Measurements from ENCODE around the gene SOBP. TPM values are rescaled to one million over a fixed set of nuclear protein-coding genes. Genes with fewer than 3 reads are reported as not detected.

The SOBP gene
- total RNA-seq, 1 experiment from 2014 or later = 1.7 TPM

DNA sequence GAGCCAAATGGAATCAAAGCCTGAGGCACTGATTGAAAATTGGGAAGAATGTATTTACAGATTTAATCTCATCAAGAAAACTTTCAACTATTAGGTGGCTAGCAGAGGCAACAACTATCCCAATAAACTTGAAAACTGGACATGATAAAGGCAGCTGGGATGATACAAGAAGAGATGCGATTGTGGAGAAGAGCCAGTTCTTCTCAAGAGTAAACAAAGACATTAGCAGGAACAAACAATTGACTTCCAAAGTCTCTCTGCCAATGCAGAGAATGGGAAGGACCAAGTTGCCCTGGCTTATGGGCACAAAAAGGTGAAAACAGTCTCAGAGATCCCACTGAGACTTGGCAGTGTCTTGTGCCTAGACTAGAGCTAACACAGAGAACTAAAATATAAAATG lies 132.4 kb downstream of the SOBP start:
- CTCF ChIA-PET = no interaction called here
- Mint-ChIP-seq H3K4me1 (ENCODE audit: low read depth, unreplicated experiment) (peaks cover 49% of the 10 kb centered on the region), H3K9me3 (ENCODE audit: low read depth, unreplicated experiment) (no peaks in the 10 kb centered on the region), H3K27me3 (ENCODE audit: unreplicated experiment) (no peaks in the 10 kb centered on the region), H3K4me3 (ENCODE audit: low read depth, unreplicated experiment) (no peak overlapping the region), H3K36me3 (ENCODE audit: insufficient read depth, unreplicated experiment) (no peaks in the 10 kb centered on the region), H3K27ac (ENCODE audit: unreplicated experiment) (no peak overlapping the region)
- BruUV-seq (replicated peaks) = no TSS peak
- intact Hi-C loops (cut with micrococcal nuclease; ENCODE audit: unreplicated experiment) = loop anchor here (5.0 kb wide), 1 partner anchor 40 kb away; no protein-coding TSS in a partner anchor
- no peak for DNase-seq
- TF ChIP-seq, protein P1, sequence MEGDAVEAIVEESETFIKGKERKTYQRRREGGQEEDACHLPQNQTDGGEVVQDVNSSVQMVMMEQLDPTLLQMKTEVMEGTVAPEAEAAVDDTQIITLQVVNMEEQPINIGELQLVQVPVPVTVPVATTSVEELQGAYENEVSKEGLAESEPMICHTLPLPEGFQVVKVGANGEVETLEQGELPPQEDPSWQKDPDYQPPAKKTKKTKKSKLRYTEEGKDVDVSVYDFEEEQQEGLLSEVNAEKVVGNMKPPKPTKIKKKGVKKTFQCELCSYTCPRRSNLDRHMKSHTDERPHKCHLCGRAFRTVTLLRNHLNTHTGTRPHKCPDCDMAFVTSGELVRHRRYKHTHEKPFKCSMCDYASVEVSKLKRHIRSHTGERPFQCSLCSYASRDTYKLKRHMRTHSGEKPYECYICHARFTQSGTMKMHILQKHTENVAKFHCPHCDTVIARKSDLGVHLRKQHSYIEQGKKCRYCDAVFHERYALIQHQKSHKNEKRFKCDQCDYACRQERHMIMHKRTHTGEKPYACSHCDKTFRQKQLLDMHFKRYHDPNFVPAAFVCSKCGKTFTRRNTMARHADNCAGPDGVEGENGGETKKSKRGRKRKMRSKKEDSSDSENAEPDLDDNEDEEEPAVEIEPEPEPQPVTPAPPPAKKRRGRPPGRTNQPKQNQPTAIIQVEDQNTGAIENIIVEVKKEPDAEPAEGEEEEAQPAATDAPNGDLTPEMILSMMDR (IDR thresholded peaks at IDR 0.05; ENCODE audit: unreplicated experiment) = no peak

DNA sequence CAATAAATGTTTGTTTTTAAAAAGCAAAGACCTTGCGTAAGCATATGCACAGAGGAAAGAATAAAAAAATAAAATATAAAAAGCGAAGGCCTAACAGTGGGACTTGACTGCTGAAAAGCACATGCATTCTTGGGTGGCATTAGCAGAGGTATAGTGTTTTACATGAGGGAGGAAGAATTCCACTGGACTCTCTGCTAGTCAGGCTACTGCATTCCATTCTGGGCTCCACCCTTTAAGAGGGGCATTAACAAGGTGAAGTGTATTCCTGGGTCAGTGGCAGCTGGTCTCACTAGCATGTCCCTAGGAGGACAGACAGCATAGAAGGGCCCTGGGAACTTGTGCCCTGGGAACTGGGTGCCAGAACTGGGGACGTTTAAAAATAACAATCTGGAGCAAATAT lies 134.1 kb downstream of the SOBP start:
- Mint-ChIP-seq H3K36me3 (ENCODE audit: insufficient read depth, unreplicated experiment) (no peaks in the 10 kb centered on the region), H3K27me3 (ENCODE audit: unreplicated experiment) (no peaks in the 10 kb centered on the region), H3K4me3 (ENCODE audit: low read depth, unreplicated experiment) (no peak overlapping the region), H3K9me3 (ENCODE audit: low read depth, unreplicated experiment) (no peaks in the 10 kb centered on the region), H3K27ac (ENCODE audit: unreplicated experiment) (no peak overlapping the region), H3K4me1 (ENCODE audit: low read depth, unreplicated experiment) (peaks cover 49% of the 10 kb centered on the region)
- CTCF ChIA-PET = no interaction called here
- intact Hi-C loops (cut with micrococcal nuclease; ENCODE audit: unreplicated experiment) = loop anchor here (5.0 kb wide), 1 partner anchor 38 kb away; no protein-coding TSS in a partner anchor
- no peak for DNase-seq
- BruUV-seq (replicated peaks) = no TSS peak
- TF ChIP-seq, protein P1 (IDR thresholded peaks at IDR 0.05; ENCODE audit: unreplicated experiment) = no peak

DNA sequence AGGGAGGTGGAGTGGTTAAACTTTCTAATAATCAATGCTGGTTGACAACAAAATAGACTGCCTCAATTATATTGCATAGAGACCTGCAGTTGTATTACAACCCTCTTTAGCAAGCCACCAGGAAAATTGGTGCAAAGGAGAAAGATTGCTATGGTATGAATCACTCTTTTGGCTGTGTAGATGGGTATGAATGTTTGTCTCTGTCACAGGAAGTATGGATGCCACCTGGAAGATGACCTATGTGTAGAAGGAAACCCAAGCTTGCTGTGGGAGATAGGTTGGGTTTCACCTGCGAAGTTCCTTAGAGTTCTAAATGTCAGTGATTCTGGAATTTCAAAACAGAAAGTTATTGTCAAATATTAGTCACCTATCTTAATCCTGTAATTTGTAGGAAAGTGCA lies 134.6 kb downstream of the SOBP start:
- DNase-seq = no peak
- H3K4me3 Mint-ChIP-seq (ENCODE audit: low read depth, unreplicated experiment) = no peak overlapping the region
- BruUV-seq (replicated peaks) = no TSS peak
- H3K9me3 Mint-ChIP-seq (ENCODE audit: low read depth, unreplicated experiment) = no peaks in the 10 kb centered on the region
- intact Hi-C loops (cut with micrococcal nuclease; ENCODE audit: unreplicated experiment) = loop anchor here (5.0 kb wide), 1 partner anchor 38 kb away; no protein-coding TSS in a partner anchor
- CTCF ChIA-PET = no interaction called here
- H3K36me3 Mint-ChIP-seq (ENCODE audit: insufficient read depth, unreplicated experiment) = no peaks in the 10 kb centered on the region
- peaks cover 49% of the 10 kb centered on the region for H3K4me1 Mint-ChIP-seq (ENCODE audit: low read depth, unreplicated experiment)
- TF ChIP-seq, protein P1 (IDR thresholded peaks at IDR 0.05; ENCODE audit: unreplicated experiment) = no peak
- no peak overlapping the region for H3K27ac Mint-ChIP-seq (ENCODE audit: unreplicated experiment)
- H3K27me3 Mint-ChIP-seq (ENCODE audit: unreplicated experiment) = no peaks in the 10 kb centered on the region

DNA sequence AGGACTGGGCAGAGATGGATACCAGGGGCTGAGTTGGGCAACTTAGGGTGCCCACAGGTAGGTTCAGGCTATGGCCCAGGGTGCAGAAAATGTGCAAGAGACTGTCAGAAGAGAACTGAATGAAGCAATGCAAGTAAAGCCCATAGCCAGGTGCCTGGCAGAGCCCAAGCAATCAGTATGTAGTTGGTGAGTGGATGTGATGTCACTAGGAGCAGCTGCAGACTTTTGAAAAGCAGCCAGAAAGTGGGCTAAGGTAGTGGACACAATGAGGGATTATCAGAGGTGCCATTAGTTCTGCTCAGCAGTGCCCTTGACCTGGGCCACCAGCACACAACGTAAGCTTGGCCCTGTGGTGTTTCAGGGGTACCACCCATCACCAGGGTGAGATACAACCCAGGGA lies 135.3 kb downstream of the SOBP start:
- Mint-ChIP-seq H3K9me3 (ENCODE audit: low read depth, unreplicated experiment) (no peaks in the 10 kb centered on the region), H3K4me1 (ENCODE audit: low read depth, unreplicated experiment) (peaks cover 45% of the 10 kb centered on the region), H3K27ac (ENCODE audit: unreplicated experiment) (no peak overlapping the region), H3K4me3 (ENCODE audit: low read depth, unreplicated experiment) (no peak overlapping the region), H3K27me3 (ENCODE audit: unreplicated experiment) (no peaks in the 10 kb centered on the region), H3K36me3 (ENCODE audit: insufficient read depth, unreplicated experiment) (no peaks in the 10 kb centered on the region)
- no peak for DNase-seq
- CTCF ChIA-PET = no interaction called here
- intact Hi-C loops (cut with micrococcal nuclease; ENCODE audit: unreplicated experiment) = no loop called here
- BruUV-seq (replicated peaks) = no TSS peak
- TF ChIP-seq, protein P1 (IDR thresholded peaks at IDR 0.05; ENCODE audit: unreplicated experiment) = no peak

Data from Calu3 (cell line).